GM12891 (cell line): ENCODE results near the gene NDFIP1.

Experiments
- PAX5 ChIP-seq: IDR thresholded peaks from 2 replicates; pipeline ENCODE4 v1.6.1; 2011; ENCODE audit warnings: low read length, moderate library complexity, mild to moderate bottlenecking; ENCODE audit not compliant: insufficient read depth, severe bottlenecking
- POLR2A ChIP-seq: IDR thresholded peaks from 2 replicates; pipeline ENCODE4 v1.6.1; 2011; ENCODE audit warnings: low read depth, low read length, control low read depth
- POLR2AphosphoS5 ChIP-seq: IDR thresholded peaks from 2 replicates; pipeline ENCODE4 v1.6.1; 2011; ENCODE audit warnings: low read depth, low read length, control low read depth
- POU2F2 ChIP-seq: IDR thresholded peaks from 2 replicates; pipeline ENCODE4 v1.6.1; 2011; ENCODE audit warnings: low read depth, mild to moderate bottlenecking, control low read depth, low read length, moderate library complexity
- SPI1 ChIP-seq: IDR thresholded peaks from 2 replicates; pipeline ENCODE4 v1.6.1; 2011; ENCODE audit warnings: low read depth, low read length, control low read depth
- TAF1 ChIP-seq: IDR thresholded peaks from 2 replicates; pipeline ENCODE4 v1.6.1; 2011; ENCODE audit warnings: low read depth, low read length, control low read depth

DNA sequence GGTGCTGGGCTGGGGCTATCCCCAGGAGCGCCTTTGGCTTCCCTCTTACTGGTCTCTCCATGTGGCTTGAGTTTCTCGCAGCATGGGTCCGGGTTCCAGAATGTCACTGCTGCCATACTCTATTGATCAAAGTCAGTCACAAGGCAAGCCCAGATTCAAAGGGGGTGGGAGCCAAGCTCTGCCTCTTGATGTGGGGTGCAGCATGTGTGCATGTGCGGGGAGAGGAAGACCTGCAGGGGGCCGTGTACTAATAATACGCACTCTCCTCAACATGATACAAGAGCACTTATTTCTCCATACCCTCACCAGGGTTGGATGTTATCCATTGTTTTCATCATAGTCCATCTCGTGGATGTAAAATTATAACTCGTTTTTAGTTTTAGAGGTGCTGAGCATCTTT, 81.2 kb downstream of the NDFIP1 start:
- no peak for TF ChIP-seq TAF1
- no peak for TF ChIP-seq POLR2AphosphoS5
- TF ChIP-seq POLR2A = no peak
- no peak for TF ChIP-seq PAX5
- TF ChIP-seq SPI1 = no peak
- no peak for TF ChIP-seq POU2F2
